SK-N-SH (cell line): ENCODE data around the gene PLEKHH1. TPM values are rescaled to one million over a fixed set of nuclear protein-coding genes. Genes with fewer than 3 reads are reported as not detected.

Experiments
- CTCF ChIA-PET: fragments of 300-600, 350-600 bp; formaldehyde crosslinking; extraction: SDS; loops from one replicate; lab custom pipeline; 2021; lab: Yijun Ruan, JAX
- POLR2A ChIA-PET: fragments of 350-600 bp; sonication (Branson Sonifier 250); formaldehyde crosslinking; extraction: SDS; loops from one replicate; lab custom pipeline; 2020; ENCODE audit warnings: antibody characterized with exemption, inconsistent platforms; lab: Yijun Ruan, JAX
- DNase-seq: peaks from one replicate; pipeline ENCODE4 v3.0.0; 2012
- H2AFZ ChIP-seq: fragments of 200-600 bp; sonication (generic); 2 replicates; pipeline ENCODE4 v1.8.1; 2016; ENCODE audit warnings: antibody characterized with exemption, mild to moderate bottlenecking, low read depth
- H3F3A ChIP-seq: fragments of 200-600 bp; sonication (generic); replicated peaks from 2 replicates; pipeline ENCODE3; 2016; ENCODE audit warnings: antibody characterized with exemption, mild to moderate bottlenecking; ENCODE audit not compliant: insufficient read depth
- H3K27ac ChIP-seq, 2 experiments: fragments of 200-500 bp in 1 of 2; fragments of 200-600 bp in 1 of 2; sonication (Bioruptor generic) in 1 of 2; sonication (generic), shearing (Covaris generic) in 1 of 2; 2 replicates each; pipeline versions ENCODE4 v1.5.1 to v1.6.1; 2014 to 2016; ENCODE audit warnings: low read depth in 2 of 2, inconsistent platforms in 1 of 2, low read length in 1 of 2, mild to moderate bottlenecking in 1 of 2, mixed read lengths in 1 of 2
- H3K27me3 ChIP-seq: fragments of 200-600 bp; sonication (generic), shearing (Covaris generic); 2 replicates; pipeline ENCODE4 v1.6.1; 2016; ENCODE audit warnings: mixed run types; ENCODE audit not compliant: insufficient read depth
- H3K36me3 ChIP-seq, 2 experiments: fragments of 200-500 bp in 1 of 2; fragments of 200-600 bp in 1 of 2; sonication (Bioruptor generic) in 1 of 2; sonication (generic) in 1 of 2; replicated peaks in 1 of 2; 2 replicates each; pipeline versions ENCODE3 to v1.5.1; 2014 to 2016; ENCODE audit warnings: low read length in 1 of 2, mild to moderate bottlenecking in 1 of 2; ENCODE audit not compliant: insufficient read depth in 2 of 2, control insufficient read depth in 1 of 2
- H3K4me1 ChIP-seq, 2 experiments: fragments of 200-500 bp in 1 of 2; fragments of 200-600 bp in 1 of 2; sonication (Bioruptor generic) in 1 of 2; sonication (generic), shearing (Covaris generic) in 1 of 2; 2 replicates each; pipeline versions ENCODE4 v1.5.1 to v1.6.1; 2014 to 2016; ENCODE audit warnings: low read depth in 1 of 2, low read length in 1 of 2, mixed run types in 1 of 2; ENCODE audit not compliant: insufficient read depth in 2 of 2, control insufficient read depth in 1 of 2
- H3K4me2 ChIP-seq: fragments of 200-600 bp; sonication (generic), shearing (Covaris generic); 2 replicates; pipeline ENCODE4 v1.6.1; 2017; ENCODE audit warnings: mixed run types
- H3K4me3 ChIP-seq, 2 experiments: fragments of 200-500 bp in 1 of 2; fragments of 200-600 bp in 1 of 2; sonication (Bioruptor generic) in 1 of 2; sonication (generic), shearing (Covaris generic) in 1 of 2; 2 replicates each; pipeline versions ENCODE4 v1.5.1 to v1.8.1; 2014 to 2016; ENCODE audit warnings: low read depth in 2 of 2, inconsistent platforms in 1 of 2, low read length in 1 of 2, mild to moderate bottlenecking in 1 of 2, mixed read lengths in 1 of 2, moderate library complexity in 1 of 2
- H3K79me2 ChIP-seq: fragments of 200-600 bp; sonication (generic); 2 replicates; pipeline ENCODE4 v1.8.1; 2017; ENCODE audit warnings: mild to moderate bottlenecking; ENCODE audit not compliant: insufficient read depth
- H3K9ac ChIP-seq: fragments of 200-600 bp; sonication (generic); 2 replicates; pipeline ENCODE4 v1.6.1; 2017; ENCODE audit warnings: mixed run types
- H3K9me2 ChIP-seq: fragments of 200-600 bp; sonication (generic); 2 replicates; pipeline ENCODE4 v1.6.1; 2017; ENCODE audit warnings: mixed run types
- H3K9me3 ChIP-seq: fragments of 200-600 bp; sonication (generic); 2 replicates; pipeline ENCODE4 v1.6.1; 2017; ENCODE audit warnings: mixed run types, mild to moderate bottlenecking, moderate library complexity
- H4K20me1 ChIP-seq: fragments of 200-600 bp; sonication (generic); 2 replicates; pipeline ENCODE4 v1.6.1; 2017; ENCODE audit warnings: mild to moderate bottlenecking, mixed run types; ENCODE audit not compliant: insufficient read depth
- EP300 ChIP-seq, 2 experiments: IDR thresholded peaks; 2 replicates each; pipeline versions ENCODE4 v1.4.0 to v1.6.1; 2012; ENCODE audit warnings: borderline replicate concordance in 1 of 2, low read depth in 1 of 2, low read length in 1 of 2
- FOXJ3 ChIP-seq: sonication (generic); formaldehyde crosslinking; IDR thresholded peaks from 2 replicates; pipeline ENCODE4 v1.5.1; 2020; ENCODE audit warnings: mild to moderate bottlenecking, missing genetic modification reagents
- FOXM1 ChIP-seq: IDR thresholded peaks from 2 replicates; pipeline ENCODE4 v1.4.0; 2012; ENCODE audit warnings: low read depth, mild to moderate bottlenecking
- GABPA ChIP-seq: IDR thresholded peaks from 2 replicates; pipeline ENCODE4 v1.4.0; 2012; ENCODE audit warnings: low read depth, mild to moderate bottlenecking
- GATA2 ChIP-seq: sonication (generic); formaldehyde crosslinking; IDR thresholded peaks from 2 replicates; pipeline ENCODE4 v1.5.0; 2020; ENCODE audit warnings: mild to moderate bottlenecking, missing genetic modification reagents
- NFIC ChIP-seq: IDR thresholded peaks from 2 replicates; pipeline ENCODE4 v1.4.0; 2012; ENCODE audit warnings: borderline replicate concordance
- POLR2AphosphoS5 ChIP-seq: IDR thresholded peaks from 2 replicates; pipeline ENCODE4 v1.6.1; 2012; ENCODE audit warnings: low read depth, low read length
- RAD21 ChIP-seq: IDR thresholded peaks from 2 replicates; pipeline ENCODE4 v1.6.1; 2012; ENCODE audit warnings: mild to moderate bottlenecking, low read length
- RXRA ChIP-seq: IDR thresholded peaks from 2 replicates; pipeline ENCODE4 v1.4.0; 2012; ENCODE audit warnings: low read depth, mild to moderate bottlenecking, borderline replicate concordance
- SIN3A ChIP-seq: IDR thresholded peaks from 2 replicates; pipeline ENCODE4 v1.6.1; 2012; ENCODE audit warnings: low read depth, mild to moderate bottlenecking, low read length, moderate library complexity, borderline replicate concordance
- SMC3 ChIP-seq: IDR thresholded peaks from 2 replicates; pipeline ENCODE4 v1.6.1; 2012; ENCODE audit warnings: low read depth, low read length, improper control_type of control experiment
- TEAD4 ChIP-seq: IDR thresholded peaks from 2 replicates; pipeline ENCODE4 v1.4.0; 2012; ENCODE audit warnings: mild to moderate bottlenecking, borderline replicate concordance; ENCODE audit not compliant: insufficient read depth
- WGBS: methylation state at CpG from one replicate; pipeline ENCODE4 v1.1.6; 2017; ENCODE audit warnings: low lambda C conversion rate; 5-methylcytosine and 5-hydroxymethylcytosine counted together
- polyA plus RNA-seq, 3 experiments: library from polyadenylated mRNA; depleted of rRNA; stranded (reverse); fragments of >200 nt; gene quantifications; 2 replicates each; pipeline ENCODE4 v1.2.3, GENCODE V29; 2012
- TF ChIP-seq, protein P1 (sequence below): fragments of 150-350 bp; IDR thresholded peaks from 2 replicates; pipeline ENCODE4 v1.6.1; 2016; ENCODE audit warnings: mild to moderate bottlenecking, low read depth, low read length
- TF ChIP-seq, protein P2 (sequence below): IDR thresholded peaks from 2 replicates; pipeline ENCODE4 v1.4.0; 2012; ENCODE audit warnings: low read depth, borderline replicate concordance
- TF ChIP-seq, protein P3 (sequence below): fragments of 200-600 bp; sonication (generic); IDR thresholded peaks from 2 replicates; pipeline ENCODE4 v1.6.1; 2017; ENCODE audit warnings: antibody characterized with exemption, mild to moderate bottlenecking, moderate library complexity
- TF ChIP-seq, protein P4 (sequence below): IDR thresholded peaks from 2 replicates; pipeline ENCODE4 v1.6.1; 2012; ENCODE audit warnings: mild to moderate bottlenecking, low read depth, low read length, moderate library complexity

Gene PLEKHH1
- polyA plus RNA-seq, 1 of the 3 experiments (the other 2 are of a cell fraction) = 1.6 TPM

DNA sequence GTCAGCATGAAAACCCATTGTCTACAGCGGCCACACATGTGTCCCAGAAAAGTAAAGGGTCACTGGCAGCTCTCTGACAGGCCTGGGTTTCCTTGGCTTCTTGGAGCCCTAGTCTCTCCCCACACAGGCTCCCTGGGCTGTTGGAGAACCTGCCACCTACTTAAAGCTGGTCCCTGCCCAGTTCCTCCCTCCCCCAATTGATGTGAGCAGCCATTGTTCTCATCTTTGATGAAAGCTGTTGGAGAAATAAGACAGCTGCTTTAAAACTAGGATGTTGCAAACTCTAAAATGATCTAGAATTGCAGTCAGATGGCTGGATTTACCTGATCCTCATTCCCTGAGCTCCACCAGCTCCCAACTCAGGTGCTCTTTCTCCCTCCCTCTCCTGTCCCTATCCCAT lies 4.8 kb upstream of the PLEKHH1 start:
- POLR2A ChIA-PET = no interaction called here
- Histone ChIP-seq H3F3A (no peaks in the 10 kb centered on the region), H3K4me1 (no peaks in the 10 kb centered on the region; a peak in 1 of 4 replicates), H2AFZ (no peak overlapping the region), H3K36me3 (no peaks in the 10 kb centered on the region), H3K9me3 (no peaks in the 10 kb centered on the region), H3K79me2 (no peaks in the 10 kb centered on the region), H4K20me1 (no peaks in the 10 kb centered on the region), H3K27ac (no peak overlapping the region), H3K4me3 (no peak overlapping the region), H3K4me2 (no peak overlapping the region), H3K9me2 (no peaks in the 10 kb centered on the region), H3K9ac (no peak overlapping the region), H3K27me3 (peaks cover 6% of the 10 kb centered on the region; the same call in 1 of the 2 replicates)
- no peak for DNase-seq
- TF ChIP-seq, protein P1, sequence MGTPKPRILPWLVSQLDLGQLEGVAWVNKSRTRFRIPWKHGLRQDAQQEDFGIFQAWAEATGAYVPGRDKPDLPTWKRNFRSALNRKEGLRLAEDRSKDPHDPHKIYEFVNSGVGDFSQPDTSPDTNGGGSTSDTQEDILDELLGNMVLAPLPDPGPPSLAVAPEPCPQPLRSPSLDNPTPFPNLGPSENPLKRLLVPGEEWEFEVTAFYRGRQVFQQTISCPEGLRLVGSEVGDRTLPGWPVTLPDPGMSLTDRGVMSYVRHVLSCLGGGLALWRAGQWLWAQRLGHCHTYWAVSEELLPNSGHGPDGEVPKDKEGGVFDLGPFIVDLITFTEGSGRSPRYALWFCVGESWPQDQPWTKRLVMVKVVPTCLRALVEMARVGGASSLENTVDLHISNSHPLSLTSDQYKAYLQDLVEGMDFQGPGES = no peak
- TF ChIP-seq, protein P2, sequence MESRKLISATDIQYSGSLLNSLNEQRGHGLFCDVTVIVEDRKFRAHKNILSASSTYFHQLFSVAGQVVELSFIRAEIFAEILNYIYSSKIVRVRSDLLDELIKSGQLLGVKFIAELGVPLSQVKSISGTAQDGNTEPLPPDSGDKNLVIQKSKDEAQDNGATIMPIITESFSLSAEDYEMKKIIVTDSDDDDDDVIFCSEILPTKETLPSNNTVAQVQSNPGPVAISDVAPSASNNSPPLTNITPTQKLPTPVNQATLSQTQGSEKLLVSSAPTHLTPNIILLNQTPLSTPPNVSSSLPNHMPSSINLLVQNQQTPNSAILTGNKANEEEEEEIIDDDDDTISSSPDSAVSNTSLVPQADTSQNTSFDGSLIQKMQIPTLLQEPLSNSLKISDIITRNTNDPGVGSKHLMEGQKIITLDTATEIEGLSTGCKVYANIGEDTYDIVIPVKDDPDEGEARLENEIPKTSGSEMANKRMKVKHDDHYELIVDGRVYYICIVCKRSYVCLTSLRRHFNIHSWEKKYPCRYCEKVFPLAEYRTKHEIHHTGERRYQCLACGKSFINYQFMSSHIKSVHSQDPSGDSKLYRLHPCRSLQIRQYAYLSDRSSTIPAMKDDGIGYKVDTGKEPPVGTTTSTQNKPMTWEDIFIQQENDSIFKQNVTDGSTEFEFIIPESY = no peak
- TF ChIP-seq SMC3 (no peak), RXRA (no peak), GATA2 (CRISPR knock-in tag) (no peak), SIN3A (no peak)
- 86% methylated on average over 1 of the region's 1 CpG for WGBS
- CTCF ChIA-PET = interaction anchor here (0.8 to 5.8 kb wide), 14 partner anchors 11 to 266 kb away, joined by 3 to 237 read pairs (median 6); partner anchors contain the start of gene ATP6V1D

DNA sequence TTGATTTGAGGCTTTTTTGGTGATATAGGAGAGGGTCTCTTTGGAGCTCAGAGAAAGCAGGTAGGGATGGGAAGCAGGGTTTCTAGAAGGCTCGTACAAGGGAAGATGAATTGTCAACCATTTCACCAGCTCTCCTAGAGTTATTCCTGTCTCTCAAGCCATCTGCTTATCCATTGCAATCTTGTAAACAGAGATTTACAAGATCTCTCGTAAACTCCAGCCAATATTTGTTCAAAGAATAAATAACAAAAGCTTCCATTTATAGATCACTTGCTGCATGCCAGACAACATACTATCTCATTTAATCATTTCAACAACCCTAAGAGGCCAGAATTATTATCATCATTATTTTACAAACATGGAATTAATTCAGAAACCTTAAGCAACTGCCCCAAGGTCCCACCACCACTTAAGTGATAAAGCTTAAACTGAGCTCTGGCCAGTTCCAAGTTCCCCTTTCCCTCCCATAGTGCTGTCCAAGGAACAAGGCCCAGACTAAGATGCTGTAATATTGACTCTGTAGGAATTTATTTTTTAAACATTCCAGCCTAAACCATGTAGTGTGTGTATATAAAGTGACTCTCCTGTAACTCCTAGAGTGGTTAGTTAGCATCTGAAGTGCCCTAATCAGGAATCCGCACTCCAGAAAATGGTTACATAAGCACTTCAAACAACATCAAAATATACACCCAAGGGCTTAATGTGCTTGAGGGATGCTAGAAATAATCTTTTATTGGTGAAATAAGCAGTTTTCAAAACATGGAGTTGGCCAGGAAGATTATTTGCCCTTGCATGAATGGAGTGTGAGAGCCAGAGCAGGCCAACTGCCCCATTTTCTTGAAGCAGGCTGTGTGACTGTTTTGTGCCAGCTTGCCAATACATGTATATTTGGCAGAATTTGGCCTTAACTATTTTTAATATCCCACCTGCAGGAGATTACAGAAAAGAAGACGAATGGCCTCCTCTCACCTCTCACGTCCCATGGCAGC lies 2.8 kb upstream of the PLEKHH1 start:
- ChIA-PET CTCF (interaction anchor here (0.6 to 2.0 kb wide), 5 partner anchors 13 to 174 kb away, joined by 3 to 17 read pairs (median 4); no protein-coding TSS in a partner anchor), POLR2A (no interaction called here)
- no peaks in the 10 kb centered on the region for H3K36me3 ChIP-seq
- no peak overlapping the region for H3K27ac ChIP-seq
- DNase-seq = no peak
- no peaks in the 10 kb centered on the region for H3K79me2 ChIP-seq
- H2AFZ ChIP-seq = no peak overlapping the region
- no peaks in the 10 kb centered on the region for H3K9me3 ChIP-seq
- 66% methylated on average over 5 of the region's 5 CpGs for WGBS
- no peak overlapping the region for H3K4me2 ChIP-seq
- H3K9me2 ChIP-seq = no peaks in the 10 kb centered on the region
- H3K27me3 ChIP-seq = peaks cover 6% of the 10 kb centered on the region; the same call in 1 of the 2 replicates
- no peaks in the 10 kb centered on the region for H3F3A ChIP-seq
- no peak overlapping the region for H3K4me3 ChIP-seq
- no peaks in the 10 kb centered on the region for H4K20me1 ChIP-seq
- H3K4me1 ChIP-seq = no peaks in the 10 kb centered on the region; a peak in 1 of 4 replicates
- H3K9ac ChIP-seq = no peak overlapping the region
- no peak for TF ChIP-seq GABPA
- no peak for TF ChIP-seq POLR2AphosphoS5
- TF ChIP-seq, protein P3, sequence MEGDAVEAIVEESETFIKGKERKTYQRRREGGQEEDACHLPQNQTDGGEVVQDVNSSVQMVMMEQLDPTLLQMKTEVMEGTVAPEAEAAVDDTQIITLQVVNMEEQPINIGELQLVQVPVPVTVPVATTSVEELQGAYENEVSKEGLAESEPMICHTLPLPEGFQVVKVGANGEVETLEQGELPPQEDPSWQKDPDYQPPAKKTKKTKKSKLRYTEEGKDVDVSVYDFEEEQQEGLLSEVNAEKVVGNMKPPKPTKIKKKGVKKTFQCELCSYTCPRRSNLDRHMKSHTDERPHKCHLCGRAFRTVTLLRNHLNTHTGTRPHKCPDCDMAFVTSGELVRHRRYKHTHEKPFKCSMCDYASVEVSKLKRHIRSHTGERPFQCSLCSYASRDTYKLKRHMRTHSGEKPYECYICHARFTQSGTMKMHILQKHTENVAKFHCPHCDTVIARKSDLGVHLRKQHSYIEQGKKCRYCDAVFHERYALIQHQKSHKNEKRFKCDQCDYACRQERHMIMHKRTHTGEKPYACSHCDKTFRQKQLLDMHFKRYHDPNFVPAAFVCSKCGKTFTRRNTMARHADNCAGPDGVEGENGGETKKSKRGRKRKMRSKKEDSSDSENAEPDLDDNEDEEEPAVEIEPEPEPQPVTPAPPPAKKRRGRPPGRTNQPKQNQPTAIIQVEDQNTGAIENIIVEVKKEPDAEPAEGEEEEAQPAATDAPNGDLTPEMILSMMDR = no peak
- TF ChIP-seq FOXM1 = no peak
- TF ChIP-seq RAD21 = no peak
- TF ChIP-seq FOXJ3 (CRISPR knock-in tag) = no peak
- TF ChIP-seq SIN3A = no peak
- no peak for TF ChIP-seq NFIC
- no peak for TF ChIP-seq EP300 (IDR thresholded peaks at IDR 0.05; ENCODE audit: borderline replicate concordance in 1 of 2, low read depth in 1 of 2, low read length in 1 of 2)
- TF ChIP-seq, protein P4, sequence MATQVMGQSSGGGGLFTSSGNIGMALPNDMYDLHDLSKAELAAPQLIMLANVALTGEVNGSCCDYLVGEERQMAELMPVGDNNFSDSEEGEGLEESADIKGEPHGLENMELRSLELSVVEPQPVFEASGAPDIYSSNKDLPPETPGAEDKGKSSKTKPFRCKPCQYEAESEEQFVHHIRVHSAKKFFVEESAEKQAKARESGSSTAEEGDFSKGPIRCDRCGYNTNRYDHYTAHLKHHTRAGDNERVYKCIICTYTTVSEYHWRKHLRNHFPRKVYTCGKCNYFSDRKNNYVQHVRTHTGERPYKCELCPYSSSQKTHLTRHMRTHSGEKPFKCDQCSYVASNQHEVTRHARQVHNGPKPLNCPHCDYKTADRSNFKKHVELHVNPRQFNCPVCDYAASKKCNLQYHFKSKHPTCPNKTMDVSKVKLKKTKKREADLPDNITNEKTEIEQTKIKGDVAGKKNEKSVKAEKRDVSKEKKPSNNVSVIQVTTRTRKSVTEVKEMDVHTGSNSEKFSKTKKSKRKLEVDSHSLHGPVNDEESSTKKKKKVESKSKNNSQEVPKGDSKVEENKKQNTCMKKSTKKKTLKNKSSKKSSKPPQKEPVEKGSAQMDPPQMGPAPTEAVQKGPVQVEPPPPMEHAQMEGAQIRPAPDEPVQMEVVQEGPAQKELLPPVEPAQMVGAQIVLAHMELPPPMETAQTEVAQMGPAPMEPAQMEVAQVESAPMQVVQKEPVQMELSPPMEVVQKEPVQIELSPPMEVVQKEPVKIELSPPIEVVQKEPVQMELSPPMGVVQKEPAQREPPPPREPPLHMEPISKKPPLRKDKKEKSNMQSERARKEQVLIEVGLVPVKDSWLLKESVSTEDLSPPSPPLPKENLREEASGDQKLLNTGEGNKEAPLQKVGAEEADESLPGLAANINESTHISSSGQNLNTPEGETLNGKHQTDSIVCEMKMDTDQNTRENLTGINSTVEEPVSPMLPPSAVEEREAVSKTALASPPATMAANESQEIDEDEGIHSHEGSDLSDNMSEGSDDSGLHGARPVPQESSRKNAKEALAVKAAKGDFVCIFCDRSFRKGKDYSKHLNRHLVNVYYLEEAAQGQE = no peak
- TF ChIP-seq RXRA = no peak
- TF ChIP-seq TEAD4 = no peak
